ENCODE data around the gene CROCC.
"Not testable (repeated sequence)": the region's sequence is repeated elsewhere in the genome, so short reads cannot be mapped to it uniquely, and the experiment has no call there.

Gene CROCC

GRCh38 chr1:16921391-16922185 lies at the start of gene CROCC:
Gene CROCC, plus strand, starts transcription at chr1:16921931. Its CDS starts 88 bp downstream, at chr1:16922019.
- DNase-seq: peak in 1 of 2 donors; percentile 50

- DNase-seq: peak; percentile 24 to 54
Observed at GRCh38 chr1:16872152-16873075, 49.3 kb upstream of the CROCC start.

GRCh38 chr1:16873076-16873879 lies 48.5 kb upstream of the CROCC start:
- DNase-seq: peak; percentile 59 to 62

GRCh38 chr1:16874968-16875765 lies 46.6 kb upstream of the CROCC start:
- DNase-seq: not testable (repeated sequence)

- DNase-seq: not testable (repeated sequence)
Observed at GRCh38 chr1:16881742-16882141, 40.0 kb upstream of the CROCC start.

- DNase-seq: no peak
Observed at GRCh38 chr1:16882986-16883385, 38.7 kb upstream of the CROCC start.

- not testable (repeated sequence) for DNase-seq
Observed at GRCh38 chr1:16884487-16884886, 37.2 kb upstream of the CROCC start.

GRCh38 chr1:16886860-16887605 lies 34.7 kb upstream of the CROCC start:
- no peak for DNase-seq

GRCh38 chr1:16888860-16889816 lies 32.6 kb upstream of the CROCC start:
- peak; percentile 64 to 73 for DNase-seq

GRCh38 chr1:16890539-16891021 lies 31.2 kb upstream of the CROCC start:
- not testable (repeated sequence) for DNase-seq

- not testable (repeated sequence) for DNase-seq
Observed at GRCh38 chr1:16891057-16891456, 30.7 kb upstream of the CROCC start.

- not testable (repeated sequence) for DNase-seq
Observed at GRCh38 chr1:16892978-16893525, 28.7 kb upstream of the CROCC start.

GRCh38 chr1:16893796-16894195 lies 27.9 kb upstream of the CROCC start:
- DNase-seq: not testable (repeated sequence)

GRCh38 chr1:16894338-16894737 lies 27.4 kb upstream of the CROCC start:
- not testable (repeated sequence) for DNase-seq

GRCh38 chr1:16895233-16895597 lies 26.5 kb upstream of the CROCC start:
- DNase-seq: not testable (repeated sequence)

- peak; percentile 90 for DNase-seq
Observed at GRCh38 chr1:16895598-16896315, 26.0 kb upstream of the CROCC start, which contains the start of gene RNU1-2. Gene RNU1-2, plus strand, starts transcription at chr1:16895980.

- peak; percentile 82 to 85 for DNase-seq
Observed at GRCh38 chr1:16896316-16897055, 25.2 kb upstream of the CROCC start.

- not testable (repeated sequence) for DNase-seq
Observed at GRCh38 chr1:16897653-16898052, 24.1 kb upstream of the CROCC start.
